ACC112 (cell line): ENCODE data around the gene ROR2.
"Not testable (repeated sequence)": the region's sequence is repeated elsewhere in the genome, so short reads cannot be mapped to it uniquely, and the experiment has no call there.

Experiments used
- H2AFZ ChIP-seq: fragments of 200-600 bp; sonication (generic); one replicate; pipeline ENCODE4 v1.6.0; 2017; ENCODE audit warnings: antibody characterized with exemption, low read length; ENCODE audit not compliant: unreplicated experiment
- H3K27ac ChIP-seq: fragments of 200-600 bp; sonication (generic); 2 replicates; pipeline ENCODE4 v1.5.1; 2014; ENCODE audit warnings: low read depth, mild to moderate bottlenecking, antibody characterized with exemption, low read length, moderate library complexity
- H3K27me3 ChIP-seq: fragments of 200-600 bp; sonication (generic); 2 replicates; pipeline ENCODE4 v1.6.1; 2014; ENCODE audit warnings: mild to moderate bottlenecking, antibody characterized with exemption, low read length, moderate library complexity, mixed read lengths; ENCODE audit not compliant: insufficient read depth
- H3K36me3 ChIP-seq: fragments of 200-600 bp; sonication (generic); 2 replicates; pipeline ENCODE4 v1.6.1; 2016; ENCODE audit warnings: mild to moderate bottlenecking, antibody characterized with exemption, low read length, moderate library complexity, mixed read lengths; ENCODE audit not compliant: insufficient read depth
- H3K4me1 ChIP-seq: fragments of 200-600 bp; sonication (generic); one replicate; pipeline ENCODE4 v1.6.1; 2016; ENCODE audit warnings: low read length, mixed read lengths; ENCODE audit not compliant: insufficient read depth, unreplicated experiment, control insufficient read depth
- H3K4me3 ChIP-seq: fragments of 200-600 bp; sonication (generic); 2 replicates; pipeline ENCODE4 v1.5.1; 2014; ENCODE audit warnings: mild to moderate bottlenecking, low read depth, low read length
- H3K79me2 ChIP-seq: fragments of 200-600 bp; sonication (generic); one replicate; pipeline ENCODE4 v1.6.0; 2016; ENCODE audit warnings: low read length; ENCODE audit not compliant: control insufficient read depth, unreplicated experiment, insufficient read depth

The ROR2 gene

GRCh38 chr9:91807643-91808246 is 142.3 kb downstream of the ROR2 start:
- no peaks in the 10 kb centered on the region for H3K79me2 ChIP-seq

GRCh38 chr9:91805031-91805430 is 145.0 kb downstream of the ROR2 start:
- Histone ChIP-seq H3K27me3 (no peaks in the 10 kb centered on the region), H3K27ac (no peak overlapping the region), H3K79me2 (no peaks in the 10 kb centered on the region), H2AFZ (no peak overlapping the region), H3K36me3 (no peaks in the 10 kb centered on the region), H3K4me3 (no peak overlapping the region), H3K4me1 (peaks cover 17% of the 10 kb centered on the region)

More at GRCh38 chr9:91807643-91808246, 142.3 kb downstream of the ROR2 start:
- no peak overlapping the region for H2AFZ ChIP-seq
- H3K4me3 ChIP-seq: no peak overlapping the region
- no peaks in the 10 kb centered on the region for H3K27me3 ChIP-seq
- H3K36me3 ChIP-seq: no peaks in the 10 kb centered on the region
- peaks cover 16% of the 10 kb centered on the region for H3K4me1 ChIP-seq
- H3K27ac ChIP-seq: no peak overlapping the region

- H3K36me3 ChIP-seq: no peaks in the 10 kb centered on the region
- H3K27me3 ChIP-seq: no peaks in the 10 kb centered on the region
- H3K79me2 ChIP-seq: no peaks in the 10 kb centered on the region
- no peak overlapping the region for H3K4me3 ChIP-seq
- H3K4me1 ChIP-seq: peaks cover 11% of the 10 kb centered on the region
- no peak overlapping the region for H2AFZ ChIP-seq
- H3K27ac ChIP-seq: no peak overlapping the region
These were observed 145.9 kb downstream of the ROR2 start for GRCh38 chr9:91803970-91804752.

GRCh38 chr9:91803151-91803940 is 146.7 kb downstream of the ROR2 start:
- no peak overlapping the region for H3K4me3 ChIP-seq
- H3K79me2 ChIP-seq: no peaks in the 10 kb centered on the region
- H3K27me3 ChIP-seq: no peaks in the 10 kb centered on the region
- no peaks in the 10 kb centered on the region for H3K36me3 ChIP-seq
- H3K4me1 ChIP-seq: peaks cover 12% of the 10 kb centered on the region
- no peak overlapping the region for H2AFZ ChIP-seq
- H3K27ac ChIP-seq: peak overlapping the region; percentile 23; the same call in 1 of the 2 replicates

GRCh38 chr9:91802391-91802790 is 147.6 kb downstream of the ROR2 start:
- Histone ChIP-seq H2AFZ (no peak overlapping the region), H3K27me3 (no peaks in the 10 kb centered on the region), H3K27ac (no peak overlapping the region), H3K79me2 (no peaks in the 10 kb centered on the region), H3K4me3 (no peak overlapping the region), H3K4me1 (peaks cover 12% of the 10 kb centered on the region), H3K36me3 (no peaks in the 10 kb centered on the region)

GRCh38 chr9:91800473-91801030 is 149.5 kb downstream of the ROR2 start:
- Histone ChIP-seq H3K79me2 (no peaks in the 10 kb centered on the region), H3K4me1 (peaks cover 17% of the 10 kb centered on the region), H2AFZ (no peak overlapping the region), H3K4me3 (no peak overlapping the region), H3K27ac (no peak overlapping the region), H3K36me3 (no peaks in the 10 kb centered on the region), H3K27me3 (no peaks in the 10 kb centered on the region)

- H3K27ac ChIP-seq: no peak overlapping the region
- no peaks in the 10 kb centered on the region for H3K79me2 ChIP-seq
- peaks cover 17% of the 10 kb centered on the region for H3K4me1 ChIP-seq
- no peaks in the 10 kb centered on the region for H3K36me3 ChIP-seq
- H2AFZ ChIP-seq: no peak overlapping the region
- H3K27me3 ChIP-seq: no peaks in the 10 kb centered on the region
- no peak overlapping the region for H3K4me3 ChIP-seq
These were observed 150.8 kb downstream of the ROR2 start for GRCh38 chr9:91799113-91799744.

GRCh38 chr9:91798273-91799112 is 151.5 kb downstream of the ROR2 start:
- not testable (repeated sequence) for H3K4me3 ChIP-seq, H2AFZ ChIP-seq, H3K27me3 ChIP-seq, H3K79me2 ChIP-seq, H3K36me3 ChIP-seq, H3K27ac ChIP-seq
- peaks cover 17% of the 10 kb centered on the region for H3K4me1 ChIP-seq

GRCh38 chr9:91797517-91797916 is 152.5 kb downstream of the ROR2 start:
- H3K79me2 ChIP-seq, H3K36me3 ChIP-seq, H3K27ac ChIP-seq, H3K27me3 ChIP-seq, H2AFZ ChIP-seq, H3K4me3 ChIP-seq: not testable (repeated sequence)
- H3K4me1 ChIP-seq: peaks cover 11% of the 10 kb centered on the region
